ENCODE data around the gene ATP6AP2. TPM values are rescaled to one million over a fixed set of nuclear protein-coding genes. Genes with fewer than 3 reads are reported as not detected.

Gene ATP6AP2
- total RNA-seq, 4 donors from 2014 or later, result 106 to 141 (median 115) TPM

GRCh38 chrX:40644176-40644575, 63.4 kb downstream of the ATP6AP2 start:
- TF ChIP-seq POLR2A (IDR thresholded peaks at IDR 0.05), result no peak
- TF ChIP-seq, protein P1, sequence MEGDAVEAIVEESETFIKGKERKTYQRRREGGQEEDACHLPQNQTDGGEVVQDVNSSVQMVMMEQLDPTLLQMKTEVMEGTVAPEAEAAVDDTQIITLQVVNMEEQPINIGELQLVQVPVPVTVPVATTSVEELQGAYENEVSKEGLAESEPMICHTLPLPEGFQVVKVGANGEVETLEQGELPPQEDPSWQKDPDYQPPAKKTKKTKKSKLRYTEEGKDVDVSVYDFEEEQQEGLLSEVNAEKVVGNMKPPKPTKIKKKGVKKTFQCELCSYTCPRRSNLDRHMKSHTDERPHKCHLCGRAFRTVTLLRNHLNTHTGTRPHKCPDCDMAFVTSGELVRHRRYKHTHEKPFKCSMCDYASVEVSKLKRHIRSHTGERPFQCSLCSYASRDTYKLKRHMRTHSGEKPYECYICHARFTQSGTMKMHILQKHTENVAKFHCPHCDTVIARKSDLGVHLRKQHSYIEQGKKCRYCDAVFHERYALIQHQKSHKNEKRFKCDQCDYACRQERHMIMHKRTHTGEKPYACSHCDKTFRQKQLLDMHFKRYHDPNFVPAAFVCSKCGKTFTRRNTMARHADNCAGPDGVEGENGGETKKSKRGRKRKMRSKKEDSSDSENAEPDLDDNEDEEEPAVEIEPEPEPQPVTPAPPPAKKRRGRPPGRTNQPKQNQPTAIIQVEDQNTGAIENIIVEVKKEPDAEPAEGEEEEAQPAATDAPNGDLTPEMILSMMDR (IDR thresholded peaks at IDR 0.05), result no peak
- TF ChIP-seq EP300 (IDR thresholded peaks at IDR 0.05), result no peak
- TF ChIP-seq POLR2AphosphoS5 (IDR thresholded peaks at IDR 0.05), result no peak
- peak overlapping the region in 1 of 2 donors; percentile 40 for H3K4me3 ChIP-seq
- H3K27me3 ChIP-seq, result no peaks in the 10 kb centered on the region
- H3K9me3 ChIP-seq, result no peaks in the 10 kb centered on the region
- no peaks in the 10 kb centered on the region for H3K36me3 ChIP-seq
- WGBS, 2 donors (ENCODE audit: low coverage in 1 of 2), result 64 to 75% methylated on average over 5 of the region's 5 CpGs
- peak overlapping the region in 3 of 4 donors; percentile 67 to 71 (median 69) for H3K27ac ChIP-seq
- peaks cover 0 to 44% (median 0%) of the 10 kb centered on the region in 3 donors for H3K4me1 ChIP-seq
- peak; percentile 25 for ATAC-seq

GRCh38 chrX:40644821-40645358, 64.1 kb downstream of the ATP6AP2 start:
- no peaks in the 10 kb centered on the region for H3K9me3 ChIP-seq
- ATAC-seq, result peak; percentile 26
- no peaks in the 10 kb centered on the region for H3K27me3 ChIP-seq
- H3K27ac ChIP-seq, result peak overlapping the region; percentile 40 to 71 (median 68)
- TF ChIP-seq POLR2AphosphoS5 (IDR thresholded peaks at IDR 0.05), result no peak
- no peak for TF ChIP-seq EP300 (IDR thresholded peaks at IDR 0.05)
- TF ChIP-seq, protein P1 (IDR thresholded peaks at IDR 0.05), result no peak
- no peak for TF ChIP-seq POLR2A (IDR thresholded peaks at IDR 0.05)
- peak overlapping the region; percentile 11 to 40 for H3K4me3 ChIP-seq
- H3K36me3 ChIP-seq, result no peaks in the 10 kb centered on the region
- H3K4me1 ChIP-seq, result peaks cover 0 to 44% (median 0%) of the 10 kb centered on the region in 3 donors
- WGBS, 2 donors (ENCODE audit: low coverage in 1 of 2), result 0 to 27% methylated on average over 1 to 2 of the region's 4 CpGs

- peak; percentile 38 for ATAC-seq
- Histone ChIP-seq H3K4me1 (peaks cover 0 to 38% (median 0%) of the 10 kb centered on the region in 3 donors), H3K36me3 (no peaks in the 10 kb centered on the region), H3K27me3 (no peaks in the 10 kb centered on the region), H3K27ac (peak overlapping the region; percentile 68 to 86 (median 83)), H3K4me3 (peak overlapping the region; percentile 85 to 98), H3K9me3 (no peaks in the 10 kb centered on the region)
- TF ChIP-seq POLR2AphosphoS5 (IDR thresholded peaks at IDR 0.05), result no peak
- TF ChIP-seq, protein P1 (IDR thresholded peaks at IDR 0.05), result no peak
- no peak for TF ChIP-seq EP300 (IDR thresholded peaks at IDR 0.05)
- TF ChIP-seq POLR2A (IDR thresholded peaks at IDR 0.05), result no peak
- WGBS, 2 donors (ENCODE audit: low coverage in 1 of 2), result 0 to 32% methylated on average over 2 to 4 of the region's 33 CpGs
These were observed 65.9 kb downstream of the ATP6AP2 start for GRCh38 chrX:40646489-40647306.

DNA sequence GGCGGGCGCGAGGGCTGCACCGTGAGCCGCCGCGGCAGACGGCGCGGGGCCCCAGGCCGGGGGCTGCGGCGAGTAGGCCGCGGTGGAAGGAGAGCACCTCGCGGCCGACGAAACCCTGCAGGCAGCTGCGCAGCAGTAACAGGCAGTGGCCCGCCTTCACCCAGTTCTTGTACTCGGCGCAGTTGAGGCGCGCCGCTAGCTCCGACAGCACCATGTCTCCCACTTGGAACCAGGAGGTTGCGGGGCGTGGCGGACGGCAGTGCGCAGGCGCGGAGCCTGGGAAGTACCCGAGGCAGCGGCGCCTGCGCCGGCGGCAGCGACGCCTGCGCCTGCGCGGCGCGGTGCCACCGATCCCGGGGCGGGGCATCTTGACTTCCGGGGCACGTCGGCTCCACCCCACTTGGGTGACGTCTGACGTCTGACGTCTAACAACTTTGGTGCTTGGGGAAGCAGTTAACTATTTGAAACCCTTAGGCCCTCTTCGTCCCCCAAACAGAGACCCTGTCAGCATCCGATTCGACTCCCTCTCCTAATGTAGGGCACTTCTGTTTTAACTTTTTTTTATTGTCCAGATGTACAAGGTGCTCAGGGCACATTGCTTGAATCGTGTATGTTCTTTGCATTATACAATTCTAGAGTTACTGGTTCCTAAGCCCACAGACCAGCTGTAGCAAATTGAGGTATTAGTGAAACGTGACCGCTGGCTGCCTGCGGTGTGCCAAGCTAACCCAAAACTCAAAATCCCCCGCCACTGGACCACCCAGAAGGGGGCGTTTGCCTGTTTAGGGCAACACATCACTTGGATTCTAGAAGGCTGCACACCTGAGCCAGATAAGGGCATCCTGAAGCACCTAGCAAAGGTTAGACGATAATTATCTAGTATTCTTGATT, 66.8 kb downstream of the ATP6AP2 start, which contains the start of gene CXorf38:
Gene CXorf38 (minus strand): TSS at position 255 of the 891 bp plus-strand sequence. CDS start 41 bp downstream, at position 214.
- 23 to 29% methylated on average over 1 to 10 of the region's 66 CpGs for WGBS, 2 donors (ENCODE audit: low coverage in 1 of 2)

More for the DNA sequence above, 66.8 kb downstream of the ATP6AP2 start, which contains the start of gene CXorf38:
- Histone ChIP-seq H3K27ac (peak within 1 kb of the TSS; percentile 74 to 86 (median 83)), H3K4me1 (peaks cover 0 to 44% (median 0%) of the 10 kb centered on the region in 3 donors), H3K9me3 (no peaks in the 10 kb centered on the region), H3K4me3 (peak within 1 kb of the TSS; percentile 85 to 98), H3K36me3 (no peaks in the 10 kb centered on the region), H3K27me3 (no peaks in the 10 kb centered on the region)
- peak; percentile 92 for ATAC-seq
- TF ChIP-seq, protein P1 (IDR thresholded peaks at IDR 0.05), result no peak
- TF ChIP-seq EP300 (IDR thresholded peaks at IDR 0.05) (no peak), POLR2AphosphoS5 (IDR thresholded peaks at IDR 0.05) (no peak), POLR2A (IDR thresholded peaks at IDR 0.05) (no peak)
